GM18508 (cell line): ENCODE measurements around the gene BTD.
"Not testable (repeated sequence)": the region's sequence is repeated elsewhere in the genome, so short reads cannot be mapped to it uniquely, and the experiment has no call there.

Source experiments
- ATAC-seq: cut with Tn5 transposase; IDR thresholded peaks from one replicate; pipeline ENCODE4 v1.9.1; 2021; ENCODE audit warnings: moderate number of reproducible peaks; ENCODE audit not compliant: insufficient read depth, unreplicated experiment

The BTD gene

DNA sequence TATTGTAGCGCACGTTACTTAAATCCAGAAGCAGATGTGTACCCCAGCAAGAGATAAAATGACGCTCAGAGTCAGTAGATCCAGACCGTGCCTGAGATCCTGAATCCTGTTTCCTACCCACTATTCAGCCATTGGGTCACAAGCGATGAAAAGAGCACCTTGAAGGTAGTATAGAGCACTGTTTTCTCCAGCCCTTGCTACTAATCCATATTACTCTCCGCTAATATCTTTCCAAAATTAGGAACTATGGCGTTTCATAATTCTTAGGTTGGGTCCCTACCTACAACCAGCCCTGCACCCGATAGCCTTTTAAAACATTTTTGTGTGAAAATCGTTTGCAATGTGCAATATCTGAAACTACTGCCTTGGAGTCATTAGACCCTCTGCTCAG lies 596 bp downstream of the BTD start:
- ATAC-seq = no peak

DNA sequence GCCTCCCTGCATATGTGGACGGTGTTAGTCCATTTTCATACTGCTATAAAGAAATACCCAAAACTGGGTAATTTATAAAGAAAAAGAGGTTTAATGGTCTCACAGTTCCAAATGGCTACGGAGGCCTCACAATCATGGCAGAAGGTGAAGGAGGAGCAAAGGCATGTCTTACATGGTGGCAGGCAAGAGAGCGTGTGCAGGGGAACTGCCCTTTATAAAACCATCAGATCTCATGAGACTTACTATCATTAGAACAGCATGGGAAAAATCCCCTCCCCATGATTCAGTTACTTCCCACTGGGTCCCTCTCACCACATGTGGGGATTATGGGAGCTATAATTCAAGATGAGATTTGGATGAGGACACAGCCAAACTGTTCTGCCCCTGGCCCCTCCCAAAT lies 1.3 kb downstream of the BTD start:
- ATAC-seq = not testable (repeated sequence)

DNA sequence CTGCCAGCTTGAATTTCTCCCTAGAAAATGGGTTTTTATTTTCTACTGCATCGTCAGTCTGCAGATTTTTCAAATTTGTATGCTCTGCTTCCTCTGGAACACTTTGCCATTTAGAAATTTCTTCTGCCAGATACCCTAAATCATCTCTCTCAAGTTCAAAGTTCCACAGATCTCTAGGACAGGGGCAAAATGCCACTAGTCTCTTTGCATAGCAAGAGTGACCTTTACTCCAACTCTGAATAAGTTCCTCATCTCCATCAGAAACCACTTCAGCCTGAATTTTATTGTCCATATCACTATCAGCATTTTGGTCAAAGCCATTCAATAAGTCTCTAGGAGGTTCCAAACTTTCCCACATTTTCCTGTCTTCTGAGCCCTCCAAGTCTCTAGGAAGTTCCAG lies 3.0 kb downstream of the BTD start:
- ATAC-seq = not testable (repeated sequence)

DNA sequence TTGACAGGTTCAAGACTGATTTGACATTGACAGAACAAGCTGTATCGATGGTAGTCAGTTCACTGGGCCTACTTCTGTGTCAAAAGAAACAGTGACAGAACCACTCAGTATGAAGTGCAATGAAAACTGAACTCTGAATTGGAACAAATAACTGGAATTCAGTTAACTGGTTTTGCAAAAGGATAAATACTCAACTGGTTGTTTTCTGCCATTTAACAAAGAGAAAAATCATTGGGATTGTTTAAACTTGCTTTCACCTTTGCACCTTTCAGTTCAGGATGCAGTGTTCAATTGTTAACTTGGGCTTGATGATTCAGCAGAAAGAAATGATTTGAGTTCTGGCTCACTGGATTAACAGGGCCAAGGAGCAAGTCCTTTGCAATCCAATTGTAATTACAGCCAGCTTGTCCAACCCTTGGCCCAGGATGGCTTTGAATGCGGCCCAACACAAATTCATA lies 4.9 kb downstream of the BTD start:
- ATAC-seq = no peak

DNA sequence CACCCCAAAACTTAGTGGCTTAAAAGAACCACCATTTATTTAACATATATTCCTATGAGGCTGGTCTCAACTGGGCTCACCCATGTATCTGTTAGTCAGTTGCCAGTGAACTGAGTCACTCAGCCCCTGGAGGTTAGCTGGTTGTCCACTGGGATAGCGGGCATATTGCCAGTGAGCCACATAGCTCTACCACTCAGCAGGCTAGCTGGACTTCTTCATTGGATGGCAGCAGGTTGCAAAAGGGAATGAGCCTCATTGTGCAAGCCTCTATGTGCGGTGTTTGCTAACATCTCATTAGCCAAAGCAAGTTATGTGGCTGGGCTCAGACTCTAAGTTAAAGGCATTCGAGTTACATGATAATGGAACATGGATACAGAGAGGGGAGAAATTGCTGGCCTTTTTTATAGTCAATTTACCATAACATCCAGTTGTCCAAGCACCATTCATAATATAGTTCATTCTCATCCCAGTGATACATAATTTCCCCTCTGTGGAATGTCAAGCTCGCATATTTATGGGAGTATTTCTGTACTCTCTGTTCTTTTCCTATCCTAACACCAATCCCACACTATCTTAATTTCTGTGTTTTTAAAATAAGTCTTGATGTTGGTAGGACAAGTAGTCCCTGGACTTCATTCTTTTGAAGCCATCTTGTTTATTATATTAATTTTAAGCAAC lies 8.7 kb downstream of the BTD start:
- no peak for ATAC-seq

DNA sequence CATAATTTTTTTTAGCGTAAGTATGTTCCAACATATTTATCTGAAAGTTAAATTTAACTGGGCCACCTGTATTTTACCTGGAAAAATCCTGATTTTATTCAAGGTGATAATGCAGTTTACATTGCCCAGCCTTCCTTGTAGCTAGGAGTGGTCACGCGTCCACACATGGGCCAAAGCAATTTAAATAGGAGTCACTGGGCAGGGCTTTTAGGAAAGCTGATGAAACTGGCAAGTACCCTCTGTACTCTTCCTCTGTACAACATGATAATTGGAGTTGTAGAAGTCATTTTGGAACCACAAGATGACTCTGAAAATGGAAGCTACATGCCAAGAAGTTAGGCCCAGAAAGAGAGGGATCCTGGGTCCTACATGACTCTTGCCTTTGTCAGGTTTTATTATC lies 9.5 kb downstream of the BTD start:
- ATAC-seq = no peak

DNA sequence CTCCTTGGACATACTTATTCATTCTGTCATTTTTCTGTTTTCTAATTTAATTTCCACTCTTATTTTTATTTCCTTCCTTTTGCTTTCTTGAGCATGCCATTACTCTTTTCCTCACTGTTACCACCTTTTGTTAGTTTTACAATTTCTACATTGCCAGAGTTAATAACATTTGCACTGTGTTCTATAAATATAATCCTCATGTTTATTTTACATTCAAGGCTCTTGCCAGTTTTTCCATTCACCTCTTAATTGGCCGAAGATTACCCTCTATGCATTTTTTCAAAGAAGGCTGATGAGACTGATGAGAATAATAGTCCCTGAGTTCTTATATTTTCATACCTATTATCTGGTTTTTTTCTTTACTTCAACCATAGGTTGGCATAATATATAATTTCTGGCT lies 10.5 kb downstream of the BTD start:
- no peak for ATAC-seq

DNA sequence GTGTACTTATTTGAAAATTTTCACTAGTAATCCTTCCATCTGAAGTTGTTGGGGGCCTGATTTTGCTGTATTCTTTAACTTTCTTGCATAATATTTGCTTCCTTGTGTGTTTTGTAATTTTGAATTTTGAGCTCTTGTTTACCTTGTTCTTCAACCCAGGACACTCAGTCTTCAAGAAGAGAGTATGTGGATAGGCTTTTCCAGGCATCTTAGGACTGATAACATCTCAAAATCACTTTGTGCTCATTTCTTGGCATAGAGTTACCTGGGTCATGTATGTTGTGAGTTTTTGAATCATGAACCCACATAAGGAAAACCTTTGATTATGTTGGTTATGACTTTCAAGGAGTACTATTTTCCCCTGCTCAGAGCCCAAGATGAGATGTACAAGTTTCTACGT lies 13.4 kb downstream of the BTD start:
- no peak for ATAC-seq

DNA sequence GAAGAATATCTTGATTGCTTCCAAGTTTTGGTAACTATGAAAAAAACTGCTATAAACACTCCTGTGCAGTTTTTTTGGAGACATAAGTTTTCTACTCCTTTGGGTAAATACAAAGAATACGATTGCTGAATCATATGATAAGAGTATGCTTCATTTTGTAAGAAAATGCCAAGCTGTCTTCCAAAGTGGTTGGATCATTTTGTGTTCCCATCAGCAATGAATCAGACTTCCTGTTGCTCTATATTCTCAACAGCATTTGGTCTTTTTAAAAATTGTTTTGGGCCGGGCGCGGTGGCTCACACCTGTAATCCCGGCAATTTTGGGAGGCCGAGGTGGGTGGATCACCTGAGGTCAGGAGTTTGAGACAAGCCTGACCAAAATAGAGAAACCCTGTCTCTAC lies 14.5 kb downstream of the BTD start:
- ATAC-seq = no peak

DNA sequence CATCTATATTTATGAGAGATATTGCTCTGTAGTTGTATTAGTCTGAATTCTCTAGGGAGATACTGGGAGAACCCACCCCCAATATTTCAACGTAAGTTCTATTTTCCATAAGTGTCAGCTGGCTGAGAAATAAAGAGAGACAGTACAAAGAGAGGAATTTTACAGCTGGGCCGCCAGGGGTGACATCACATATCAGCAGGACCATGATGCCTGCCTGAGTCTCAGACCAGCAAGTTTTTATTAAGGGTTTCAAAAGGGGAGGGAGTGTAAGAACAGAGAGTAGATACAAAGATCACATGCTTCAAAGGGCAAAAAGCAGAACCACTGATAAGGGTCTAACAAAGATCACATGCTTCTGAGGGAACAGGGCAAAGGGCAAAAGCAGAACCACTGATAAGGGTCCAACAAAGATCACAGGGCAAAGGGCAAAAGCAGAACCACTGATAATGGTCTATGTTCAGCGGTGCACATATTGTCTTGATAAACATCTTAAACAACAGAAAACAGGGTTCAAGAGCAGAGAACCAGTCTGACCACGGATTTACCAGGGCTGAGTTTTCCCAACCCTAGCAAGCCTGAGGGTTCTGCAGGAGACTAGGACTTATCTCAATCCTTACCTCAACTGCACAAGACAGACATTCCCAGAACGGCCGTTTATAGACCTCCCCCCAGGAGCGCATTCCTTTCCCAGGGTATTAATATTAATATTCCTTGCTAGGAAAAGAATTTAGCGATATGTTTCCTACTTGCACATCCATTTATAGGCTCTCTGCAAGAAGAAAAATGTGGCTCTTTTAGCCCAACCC lies 18.3 kb downstream of the BTD start:
- ATAC-seq = not testable (repeated sequence)

DNA sequence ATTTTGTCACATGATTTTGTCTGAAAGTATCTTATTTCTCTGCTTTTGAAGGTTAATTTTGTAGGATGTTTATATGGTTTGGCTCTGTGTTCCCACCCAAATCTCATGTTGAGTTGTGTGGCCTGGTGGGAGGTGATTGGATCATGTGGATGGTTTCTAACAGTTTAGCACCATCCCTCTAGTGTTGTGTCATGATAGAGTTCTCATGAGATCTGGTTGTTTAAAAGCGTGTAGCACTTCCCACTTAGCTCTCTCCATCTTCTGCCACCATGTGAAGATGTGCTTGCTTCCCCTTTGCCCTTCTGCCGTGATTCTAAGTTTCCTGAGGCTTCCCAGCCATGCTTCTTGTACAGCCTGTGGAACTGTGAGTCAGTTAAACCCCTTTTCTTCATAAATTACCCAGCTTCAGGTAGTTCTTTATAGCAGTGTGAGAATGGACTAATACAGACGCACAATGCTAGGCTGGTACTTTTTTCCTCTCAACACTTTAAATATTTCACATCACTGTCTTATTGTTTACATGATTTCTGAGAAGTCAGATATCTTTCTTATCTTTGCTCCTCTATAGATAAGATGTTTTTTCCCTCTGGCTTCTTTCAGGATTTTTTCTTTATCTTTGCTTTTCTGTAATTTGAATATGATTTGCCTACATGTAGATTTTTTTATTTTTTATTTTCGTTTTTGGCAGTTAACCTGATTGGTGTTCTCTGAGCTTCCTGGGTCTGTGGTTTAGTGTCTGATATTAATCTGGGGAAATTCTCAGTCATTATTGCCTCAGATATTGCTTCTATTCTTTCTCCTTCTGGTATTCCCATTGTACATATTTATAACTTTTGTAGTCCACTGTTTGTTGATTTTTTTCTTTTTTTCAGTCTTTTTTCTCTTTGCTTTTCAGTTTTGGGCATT lies 22.2 kb downstream of the BTD start:
- ATAC-seq = no peak

DNA sequence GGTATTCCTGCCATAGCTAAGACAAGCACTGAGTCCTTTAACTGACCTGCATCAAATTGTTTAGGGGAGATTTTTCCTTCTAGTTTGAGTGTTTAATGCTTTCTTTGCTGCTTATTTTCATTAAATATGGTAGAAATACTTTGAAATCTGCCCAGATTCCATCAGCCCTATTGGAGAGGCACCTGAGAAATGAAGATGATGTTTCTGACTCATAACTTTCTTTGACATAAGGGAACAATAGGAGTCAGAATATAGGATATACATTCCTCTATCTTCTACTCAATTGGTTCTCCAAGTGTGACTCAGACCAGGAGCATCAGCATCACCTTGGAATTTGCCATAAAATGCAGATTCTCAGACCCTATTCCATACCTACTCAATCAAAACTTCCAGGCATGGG lies 27.4 kb downstream of the BTD start:
- no peak for ATAC-seq

DNA sequence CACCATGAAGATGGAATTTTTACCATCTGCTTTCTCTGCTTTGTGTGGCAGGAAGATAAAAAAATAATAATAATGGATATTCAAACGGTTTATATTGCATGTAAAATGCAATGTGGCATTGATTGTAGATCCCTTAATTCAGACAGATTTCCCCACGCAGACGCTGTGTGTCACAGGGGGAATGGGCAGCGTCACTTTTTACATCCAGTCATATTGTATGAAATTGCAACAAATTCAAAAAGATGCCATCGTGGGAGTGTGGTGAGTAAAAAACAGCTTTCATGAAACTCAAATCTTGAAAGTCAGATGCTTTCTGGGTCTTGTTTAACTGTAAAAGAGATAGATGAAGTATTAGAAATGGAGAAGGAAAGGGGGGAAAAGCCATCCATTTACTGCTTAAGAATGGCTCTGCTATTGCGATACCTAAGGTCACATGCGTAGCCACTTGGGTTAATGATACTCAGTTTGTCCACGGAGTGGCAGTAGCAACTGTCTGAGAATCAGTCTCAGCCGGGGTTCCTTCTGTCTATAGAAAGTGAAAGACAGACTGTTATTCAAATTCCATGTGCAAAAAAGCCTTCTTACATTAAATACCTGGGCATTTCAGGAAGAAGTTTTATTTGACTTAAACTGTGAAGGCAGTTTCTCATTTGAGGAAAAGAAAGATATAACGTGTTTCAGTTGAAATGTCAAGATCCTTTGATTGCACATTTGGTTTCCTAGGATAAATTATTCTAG lies 28.5 kb downstream of the BTD start:
- ATAC-seq = peak; percentile 75

DNA sequence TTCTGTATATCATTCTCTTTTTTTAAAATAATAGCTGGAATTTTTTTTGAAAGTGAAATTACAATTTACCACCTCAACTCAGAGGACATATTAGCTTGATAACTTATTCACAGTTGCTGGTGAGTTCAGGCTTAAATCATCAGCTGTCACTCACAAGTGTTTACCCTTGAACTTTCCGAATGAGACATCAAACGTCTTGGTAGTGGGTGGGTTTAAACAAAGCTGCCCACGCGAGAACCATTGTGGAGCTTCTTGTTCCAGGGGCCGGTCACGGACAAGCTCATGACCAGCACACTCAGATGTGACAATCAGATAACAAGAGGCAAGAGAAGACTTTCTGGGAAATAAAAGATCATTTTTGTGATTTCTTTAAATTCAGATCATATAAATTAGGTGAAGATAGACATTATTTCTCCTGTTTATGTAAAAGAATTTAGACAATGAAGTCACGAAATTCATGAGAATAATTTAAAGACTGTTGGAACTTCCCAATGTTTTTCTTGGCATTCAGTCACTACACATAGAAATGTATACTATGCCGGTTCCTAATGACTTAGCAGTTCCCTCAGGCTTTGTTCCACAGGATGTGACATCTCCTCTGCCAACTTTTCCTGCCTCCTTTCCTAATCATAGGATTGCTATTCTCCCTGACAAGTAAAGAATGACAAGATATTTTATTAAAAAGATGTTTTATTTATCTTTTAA lies 29.3 kb downstream of the BTD start:
- ATAC-seq = peak; percentile 25

DNA sequence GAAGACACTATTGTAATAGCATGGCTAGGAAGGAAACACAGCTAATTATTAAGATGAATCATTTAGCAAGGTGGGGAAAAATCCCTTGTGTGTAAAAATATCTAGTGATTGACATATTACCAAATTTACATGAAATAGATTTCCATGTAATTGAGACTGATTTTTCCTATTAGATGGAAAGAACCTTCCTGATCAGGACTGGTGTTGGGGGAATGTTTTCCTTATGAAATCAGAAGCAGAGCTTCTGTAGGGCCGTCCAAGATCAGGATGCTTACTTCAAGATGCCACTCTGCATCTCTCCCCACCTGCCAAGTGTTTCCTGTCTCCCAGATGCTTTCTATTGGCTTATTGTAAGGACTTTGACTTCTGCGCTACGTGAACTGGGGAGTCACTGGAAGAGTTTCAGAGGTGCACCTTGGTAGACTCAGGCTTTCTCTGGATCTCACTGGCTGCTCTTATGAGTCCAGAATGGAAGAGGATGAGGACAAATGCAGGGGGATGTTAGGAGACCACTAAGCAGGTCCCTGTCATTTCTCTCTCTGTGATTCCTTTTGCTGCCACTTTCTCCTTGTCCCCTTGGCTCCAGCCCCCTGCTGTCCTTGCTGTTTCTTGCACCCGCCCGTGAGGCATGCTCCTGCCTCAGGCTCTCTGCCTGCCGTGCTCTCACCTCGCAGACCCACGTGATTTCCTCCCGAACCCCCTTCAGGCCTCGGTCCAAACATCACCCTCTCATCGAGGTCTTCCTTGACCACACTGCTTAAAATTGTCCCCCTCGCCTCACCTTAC lies 30.1 kb downstream of the BTD start:
- ATAC-seq = no peak

DNA sequence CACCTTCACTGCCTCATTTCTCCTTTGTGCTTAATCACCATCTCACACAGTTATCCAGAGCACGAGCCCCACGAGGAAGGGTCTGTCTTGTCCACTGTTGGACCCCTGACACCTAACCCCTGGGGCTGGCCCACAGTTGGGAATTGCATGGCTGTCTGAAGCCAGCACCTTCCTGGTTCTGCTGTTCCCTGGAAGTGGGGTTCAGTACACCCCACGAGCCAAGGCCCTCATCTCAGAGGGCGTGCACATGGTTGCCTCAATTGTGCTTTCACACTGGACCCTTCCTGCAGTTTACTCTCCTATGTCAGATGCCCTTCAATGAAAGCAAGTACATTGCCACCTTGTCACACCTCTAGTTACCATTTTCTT lies 30.7 kb downstream of the BTD start:
- no peak for ATAC-seq

DNA sequence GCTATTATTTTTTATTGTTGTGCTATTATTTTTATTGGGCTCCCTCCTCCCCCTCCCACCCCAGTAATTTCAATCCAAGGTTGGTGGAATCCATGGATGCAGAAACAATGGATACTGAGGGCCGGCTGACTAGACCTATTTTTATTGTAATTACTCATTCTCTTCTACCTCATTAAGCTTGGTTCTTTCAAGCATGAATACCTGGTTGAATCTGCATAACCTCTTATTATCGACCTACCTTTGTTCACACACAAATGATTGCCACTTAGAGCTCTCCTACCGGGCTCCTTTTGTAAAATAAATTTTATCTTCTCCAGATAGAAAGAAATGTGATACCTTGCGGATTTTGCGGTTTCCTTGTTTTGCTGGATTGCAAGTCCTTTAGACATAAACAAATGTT lies 31.6 kb downstream of the BTD start:
- ATAC-seq = no peak

DNA sequence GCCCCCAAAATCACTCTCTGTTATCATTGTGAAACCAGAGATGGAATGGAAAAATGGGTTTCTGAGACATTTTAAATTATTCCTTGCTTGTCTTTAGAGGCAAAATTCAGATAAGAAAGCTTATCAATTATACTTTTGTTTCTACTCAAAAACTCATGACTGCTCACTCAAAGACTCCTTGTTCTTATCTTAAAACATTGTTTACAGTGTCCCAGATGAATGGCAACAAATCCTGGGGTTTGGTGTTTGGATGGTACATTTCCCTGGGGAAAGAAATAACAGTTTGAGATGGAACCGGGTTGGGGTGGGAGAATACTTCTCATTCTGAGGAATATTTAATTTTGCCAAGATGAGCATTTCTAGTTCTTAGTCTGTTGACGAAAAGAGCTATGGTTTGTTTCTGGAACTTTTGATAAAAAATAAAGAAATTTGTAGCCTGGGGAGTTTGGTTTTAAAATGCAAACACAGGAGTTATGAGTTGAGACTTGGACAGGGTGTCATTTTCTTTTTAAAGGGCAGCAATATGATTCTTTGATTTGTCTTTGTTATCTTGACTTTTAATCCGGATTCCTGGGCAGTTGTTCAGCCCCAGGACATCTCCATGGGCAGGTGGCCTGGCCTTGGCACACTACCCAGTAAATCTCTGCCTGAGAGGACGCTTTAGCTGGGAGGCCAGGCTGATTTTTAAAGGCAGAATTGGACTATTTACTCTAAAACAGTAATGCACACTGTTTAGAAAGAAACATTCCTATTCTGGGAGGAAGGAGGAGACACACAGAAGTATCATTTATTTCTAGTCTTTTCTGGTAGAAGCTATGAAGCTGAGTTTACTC lies 32.4 kb downstream of the BTD start:
- no peak for ATAC-seq
